Activated naive CD4-positive, alpha-beta T cell treated with anti-CD3 and anti-CD28 coated beads, Interleukin-2, amount 10 ng/mL, durations not matched to agents 7 days and 5 days (primary cell): Measurements from ENCODE around the gene INPP4A.

ENCODE experiments used
- CTCF ChIA-PET: fragments of 350-600 bp; sonication (Branson Sonifier 250); formaldehyde crosslinking; loops from one replicate; lab custom pipeline; 2021; ENCODE audit warnings: antibody characterized with exemption; lab: Charles Lee
- DNase-seq: peaks from one replicate; pipeline ENCODE4 v3.0.0-alpha.2; 2020
- H3K27ac Mint-ChIP-seq: one replicate; pipeline ENCODE4 v1.8.0; 2021; ENCODE audit warnings: mild to moderate bottlenecking, moderate library complexity, mixed read lengths
- H3K27me3 Mint-ChIP-seq: one replicate; pipeline ENCODE4 v1.8.0; 2021; ENCODE audit warnings: mild to moderate bottlenecking, mixed read lengths
- H3K36me3 Mint-ChIP-seq: one replicate; pipeline ENCODE4 v1.8.0; 2021; ENCODE audit warnings: mixed read lengths
- H3K4me1 Mint-ChIP-seq: one replicate; pipeline ENCODE4 v1.8.0; 2021; ENCODE audit warnings: mixed read lengths
- H3K4me3 Mint-ChIP-seq: one replicate; pipeline ENCODE4 v1.8.0; 2021; ENCODE audit warnings: mild to moderate bottlenecking, moderate library complexity, mixed read lengths
- H3K9me3 Mint-ChIP-seq: one replicate; pipeline ENCODE4 v1.8.0; 2021; ENCODE audit warnings: mixed read lengths

INPP4A gene

GRCh38 chr2:98478088-98478551, 33.5 kb downstream of the INPP4A start:
- Mint-ChIP-seq H3K27ac (peak overlapping the region; percentile 97), H3K36me3 (peaks cover 34% of the 10 kb centered on the region), H3K27me3 (no peaks in the 10 kb centered on the region), H3K4me3 (no peak overlapping the region), H3K9me3 (no peaks in the 10 kb centered on the region), H3K4me1 (peaks cover 99% of the 10 kb centered on the region)
- CTCF ChIA-PET, result interaction anchor here (1.2 to 2.8 kb wide), 3 partner anchors 10 to 13 kb away, joined by 4 to 20 read pairs (median 15); no protein-coding TSS in a partner anchor
- DNase-seq, result no peak

GRCh38 chr2:98478907-98479306, 34.2 kb downstream of the INPP4A start:
- H3K9me3 Mint-ChIP-seq, result no peaks in the 10 kb centered on the region
- CTCF ChIA-PET, result interaction anchor here (0.6 to 2.8 kb wide), 8 partner anchors 9 to 108 kb away, joined by 3 to 20 read pairs (median 4); no protein-coding TSS in a partner anchor
- peaks cover 34% of the 10 kb centered on the region for H3K36me3 Mint-ChIP-seq
- no peaks in the 10 kb centered on the region for H3K27me3 Mint-ChIP-seq
- H3K4me3 Mint-ChIP-seq, result peak overlapping the region; percentile 57
- DNase-seq, result peak; percentile 63
- peaks cover 99% of the 10 kb centered on the region for H3K4me1 Mint-ChIP-seq
- H3K27ac Mint-ChIP-seq, result peak overlapping the region; percentile 97

GRCh38 chr2:98479371-98479770, 34.7 kb downstream of the INPP4A start:
- DNase-seq, result peak; percentile 39
- peaks cover 34% of the 10 kb centered on the region for H3K36me3 Mint-ChIP-seq

GRCh38 chr2:98479959-98480524, 35.4 kb downstream of the INPP4A start:
- H3K4me1 Mint-ChIP-seq, result peaks cover 99% of the 10 kb centered on the region
- no peaks in the 10 kb centered on the region for H3K27me3 Mint-ChIP-seq
- CTCF ChIA-PET, result interaction anchor here (1.1 to 2.8 kb wide), 7 partner anchors 8 to 106 kb away, joined by 3 to 20 read pairs (median 4); no protein-coding TSS in a partner anchor
- peak overlapping the region; percentile 97 for H3K27ac Mint-ChIP-seq
- DNase-seq, result peak; percentile 68
- no peaks in the 10 kb centered on the region for H3K9me3 Mint-ChIP-seq
- H3K36me3 Mint-ChIP-seq, result peaks cover 33% of the 10 kb centered on the region
- peak overlapping the region; percentile 57 for H3K4me3 Mint-ChIP-seq

More at GRCh38 chr2:98479371-98479770, 34.7 kb downstream of the INPP4A start:
- H3K4me1 Mint-ChIP-seq, result peaks cover 99% of the 10 kb centered on the region
- CTCF ChIA-PET, result interaction anchor here (0.6 to 2.8 kb wide), 8 partner anchors 9 to 107 kb away, joined by 3 to 20 read pairs (median 4); no protein-coding TSS in a partner anchor
- H3K9me3 Mint-ChIP-seq, result no peaks in the 10 kb centered on the region
- H3K4me3 Mint-ChIP-seq, result peak overlapping the region; percentile 57
- peak overlapping the region; percentile 97 for H3K27ac Mint-ChIP-seq
- no peaks in the 10 kb centered on the region for H3K27me3 Mint-ChIP-seq

GRCh38 chr2:98480598-98480997, 35.9 kb downstream of the INPP4A start:
- peak overlapping the region; percentile 57 for H3K4me3 Mint-ChIP-seq
- peaks cover 36% of the 10 kb centered on the region for H3K36me3 Mint-ChIP-seq
- CTCF ChIA-PET, result interaction anchor here (2.2 to 2.8 kb wide), 3 partner anchors 7 to 34 kb away, joined by 8 to 20 read pairs (median 15); no protein-coding TSS in a partner anchor

GRCh38 chr2:98482362-98482761, 37.7 kb downstream of the INPP4A start:
- Mint-ChIP-seq H3K27me3 (no peaks in the 10 kb centered on the region), H3K27ac (peak overlapping the region; percentile 73), H3K4me1 (peaks cover 99% of the 10 kb centered on the region), H3K9me3 (no peaks in the 10 kb centered on the region), H3K4me3 (peak overlapping the region; percentile 33), H3K36me3 (peaks cover 35% of the 10 kb centered on the region)
- DNase-seq, result no peak
- CTCF ChIA-PET, result interaction anchor here (0.8 to 2.0 kb wide), 4 partner anchors 15 to 69 kb away, joined by 3 to 9 read pairs (median 6); no protein-coding TSS in a partner anchor

More at GRCh38 chr2:98480598-98480997, 35.9 kb downstream of the INPP4A start:
- Mint-ChIP-seq H3K4me1 (peaks cover 99% of the 10 kb centered on the region), H3K9me3 (no peaks in the 10 kb centered on the region), H3K27ac (peak overlapping the region; percentile 97), H3K27me3 (no peaks in the 10 kb centered on the region)
- no peak for DNase-seq

GRCh38 chr2:98483257-98483861, 38.7 kb downstream of the INPP4A start:
- no peaks in the 10 kb centered on the region for H3K27me3 Mint-ChIP-seq
- peak overlapping the region; percentile 18 for H3K4me3 Mint-ChIP-seq
- DNase-seq, result peak; percentile 44
- CTCF ChIA-PET, result interaction anchor here (0.6 to 1.9 kb wide), 4 partner anchors 18 to 64 kb away, joined by 3 to 9 read pairs (median 4); no protein-coding TSS in a partner anchor
- H3K36me3 Mint-ChIP-seq, result peaks cover 34% of the 10 kb centered on the region
- peaks cover 99% of the 10 kb centered on the region for H3K4me1 Mint-ChIP-seq
- peak overlapping the region; percentile 73 for H3K27ac Mint-ChIP-seq
- no peaks in the 10 kb centered on the region for H3K9me3 Mint-ChIP-seq

GRCh38 chr2:98484121-98484557, 39.5 kb downstream of the INPP4A start:
- no peak for DNase-seq
- H3K27ac Mint-ChIP-seq, result peak overlapping the region; percentile 73
- H3K27me3 Mint-ChIP-seq, result no peaks in the 10 kb centered on the region
- peaks cover 35% of the 10 kb centered on the region for H3K36me3 Mint-ChIP-seq
- H3K4me3 Mint-ChIP-seq, result no peak overlapping the region
- peaks cover 99% of the 10 kb centered on the region for H3K4me1 Mint-ChIP-seq
- H3K9me3 Mint-ChIP-seq, result no peaks in the 10 kb centered on the region
- CTCF ChIA-PET, result interaction anchor here (0.6 to 1.0 kb wide), 2 partner anchors 19 to 65 kb away, joined by 3 to 4 read pairs; no protein-coding TSS in a partner anchor

GRCh38 chr2:98484652-98485452, 40.2 kb downstream of the INPP4A start:
- Mint-ChIP-seq H3K4me1 (peaks cover 99% of the 10 kb centered on the region), H3K27me3 (no peaks in the 10 kb centered on the region), H3K9me3 (no peaks in the 10 kb centered on the region), H3K4me3 (peak overlapping the region; percentile 53), H3K36me3 (peaks cover 37% of the 10 kb centered on the region), H3K27ac (peak overlapping the region; percentile 83)
- CTCF ChIA-PET, result interaction anchor here (1.1 to 1.5 kb wide), 2 partner anchors 14 to 27 kb away, joined by 3 read pairs; no protein-coding TSS in a partner anchor
- DNase-seq, result no peak

GRCh38 chr2:98485453-98485755, 40.7 kb downstream of the INPP4A start:
- peak overlapping the region; percentile 53 for H3K4me3 Mint-ChIP-seq
- H3K27ac Mint-ChIP-seq, result peak overlapping the region; percentile 83

GRCh38 chr2:98486374-98486981, 41.8 kb downstream of the INPP4A start:
- Mint-ChIP-seq H3K36me3 (peaks cover 52% of the 10 kb centered on the region), H3K4me1 (peaks cover 94% of the 10 kb centered on the region), H3K9me3 (no peaks in the 10 kb centered on the region), H3K27ac (no peak overlapping the region), H3K27me3 (no peaks in the 10 kb centered on the region), H3K4me3 (no peak overlapping the region)
- CTCF ChIA-PET, result interaction anchor here (0.7 to 2.5 kb wide), 6 partner anchors 7 to 74 kb away, joined by 3 to 18 read pairs (median 10); no protein-coding TSS in a partner anchor
- no peak for DNase-seq

More at GRCh38 chr2:98485453-98485755, 40.7 kb downstream of the INPP4A start:
- CTCF ChIA-PET, result interaction anchor here (0.7 to 1.5 kb wide), 3 partner anchors 15 to 38 kb away, joined by 3 read pairs; no protein-coding TSS in a partner anchor
- DNase-seq, result no peak
- Mint-ChIP-seq H3K9me3 (no peaks in the 10 kb centered on the region), H3K4me1 (peaks cover 98% of the 10 kb centered on the region), H3K27me3 (no peaks in the 10 kb centered on the region), H3K36me3 (peaks cover 43% of the 10 kb centered on the region)

- no peak for DNase-seq
- Mint-ChIP-seq H3K4me3 (no peak overlapping the region), H3K9me3 (no peaks in the 10 kb centered on the region), H3K4me1 (peaks cover 94% of the 10 kb centered on the region), H3K27me3 (no peaks in the 10 kb centered on the region), H3K36me3 (peaks cover 56% of the 10 kb centered on the region), H3K27ac (no peak overlapping the region)
- CTCF ChIA-PET, result interaction anchor here (0.6 to 2.5 kb wide), 23 partner anchors 8 to 98 kb away, joined by 3 to 18 read pairs (median 4); no protein-coding TSS in a partner anchor
Observed at GRCh38 chr2:98487101-98487805, 42.6 kb downstream of the INPP4A start.
